IPS DF 4.7 (cell line): ENCODE measurements around the gene SORBS1.

Experiments
- DNase-seq: peaks from one replicate; pipeline ENCODE4 v3.0.0-alpha.2; 2013; ENCODE audit warnings: low spot score; ENCODE audit errors: extremely low read depth

Gene SORBS1

DNA sequence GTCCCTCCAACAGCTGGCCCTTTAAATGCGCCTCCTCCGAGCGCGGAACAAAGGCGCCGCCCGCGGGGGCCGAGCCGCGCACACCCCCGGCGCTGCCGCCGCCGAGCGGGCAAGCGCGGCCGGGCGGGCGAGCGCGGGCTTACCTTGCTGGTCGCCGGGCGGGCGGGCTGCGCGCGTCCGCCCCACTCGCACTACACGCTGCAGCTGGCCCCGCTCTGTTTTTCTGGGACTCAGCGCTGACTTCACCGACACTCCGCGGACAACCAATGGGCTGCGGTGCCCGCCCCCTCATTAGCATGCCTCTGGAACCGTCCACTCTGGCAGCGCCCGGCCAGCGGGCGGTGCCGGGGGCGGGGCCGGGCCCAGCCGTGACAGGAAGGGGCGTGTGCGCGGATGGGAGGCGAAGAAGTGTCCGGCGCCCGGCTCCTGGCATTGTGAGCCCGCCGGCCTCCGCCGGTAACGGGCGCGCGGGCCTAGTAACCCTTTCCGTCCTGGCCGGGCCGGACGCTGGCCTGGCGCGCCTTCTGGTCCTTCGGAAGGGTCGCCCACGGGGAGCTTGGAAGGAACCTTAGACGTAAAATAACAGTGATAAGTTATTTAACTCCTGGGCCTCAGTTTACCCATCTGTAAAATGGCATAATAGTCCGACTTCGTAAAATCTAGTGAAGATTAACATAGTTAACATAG lies at the start of gene SORBS1:
Gene SORBS1, minus strand, starts transcription at position 195 of the 687 bp plus-strand sequence. CDS start 120,236 bp downstream, outside the sequence.
- DNase-seq: peak; percentile 74

DNA sequence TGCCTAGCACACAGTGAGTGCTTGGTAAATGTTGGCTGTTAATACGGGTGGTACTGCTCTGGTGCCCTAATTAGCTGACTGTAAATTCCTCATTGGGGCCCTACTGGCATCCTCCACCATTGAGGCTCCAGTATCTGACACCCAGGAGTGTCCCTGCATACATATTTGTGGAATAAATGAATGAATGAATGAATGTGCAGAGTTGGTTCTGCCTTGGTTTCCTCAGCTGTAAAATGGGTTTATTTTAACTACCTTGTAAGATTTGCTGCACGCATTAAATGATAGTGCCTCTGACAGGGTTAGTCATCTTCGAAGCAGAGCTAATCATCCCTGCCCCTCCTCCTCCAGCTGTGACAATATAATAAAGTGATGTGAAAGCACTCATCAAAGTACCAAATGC lies 49.6 kb upstream of the SORBS1 start:
- DNase-seq: no peak

DNA sequence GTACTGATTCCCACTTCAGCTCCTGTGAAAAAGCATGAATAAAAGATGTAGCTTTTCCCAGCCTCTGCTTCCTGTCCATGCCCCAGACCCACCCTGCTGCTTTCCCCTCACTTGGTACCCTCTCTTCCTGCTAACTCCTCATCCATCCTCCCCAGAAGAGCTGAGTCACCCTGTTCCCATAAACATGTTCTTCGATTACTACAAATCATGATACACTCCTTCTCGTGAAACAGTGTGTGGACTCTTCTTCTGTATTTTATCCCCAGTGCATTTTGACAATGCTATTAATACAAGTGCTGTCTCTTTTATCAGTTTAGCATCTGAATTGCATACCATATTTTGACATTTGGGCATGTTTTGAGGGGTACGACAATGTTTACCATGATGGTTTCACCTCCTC lies 45.8 kb upstream of the SORBS1 start:
- no peak for DNase-seq

DNA sequence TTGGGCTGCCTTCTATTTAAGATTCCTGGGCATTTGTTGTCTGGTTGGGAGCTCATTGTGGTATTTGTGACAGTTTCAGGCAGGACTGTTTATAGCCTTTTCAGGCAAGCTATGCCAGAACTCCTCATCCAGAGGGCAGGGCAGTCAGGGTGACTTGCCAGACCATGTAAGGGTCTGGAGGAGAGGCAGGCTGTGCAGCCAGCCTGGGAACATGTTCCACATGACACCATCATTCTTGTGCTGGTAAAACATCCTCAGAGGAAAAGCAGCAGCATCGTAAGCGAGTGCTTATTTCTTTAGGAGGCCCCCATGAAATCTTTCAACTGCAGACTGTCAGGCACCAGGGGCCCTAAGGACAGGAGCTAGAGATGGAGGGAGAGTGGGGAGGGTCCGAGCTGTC lies 44.0 kb upstream of the SORBS1 start:
- no peak for DNase-seq

DNA sequence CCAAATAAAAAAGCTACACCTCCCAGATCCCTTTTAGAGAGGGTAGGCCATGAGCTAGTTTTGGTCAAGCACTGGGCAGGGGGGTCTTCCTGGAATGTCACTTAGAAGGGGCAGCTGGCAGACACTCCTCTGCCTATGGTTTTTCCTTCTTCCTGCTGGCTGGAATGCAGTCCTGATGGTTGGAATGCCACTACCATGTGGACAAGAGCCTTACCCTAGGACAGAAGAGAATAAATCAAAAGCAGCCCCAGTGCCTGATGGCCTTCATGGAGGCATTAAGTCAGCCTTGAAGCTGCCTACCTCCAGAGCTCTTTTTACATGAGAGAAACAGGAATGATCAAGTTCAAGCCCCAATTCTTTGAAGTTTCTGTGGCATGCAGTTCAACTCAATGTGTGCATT lies 43.5 kb upstream of the SORBS1 start:
- DNase-seq: no peak

DNA sequence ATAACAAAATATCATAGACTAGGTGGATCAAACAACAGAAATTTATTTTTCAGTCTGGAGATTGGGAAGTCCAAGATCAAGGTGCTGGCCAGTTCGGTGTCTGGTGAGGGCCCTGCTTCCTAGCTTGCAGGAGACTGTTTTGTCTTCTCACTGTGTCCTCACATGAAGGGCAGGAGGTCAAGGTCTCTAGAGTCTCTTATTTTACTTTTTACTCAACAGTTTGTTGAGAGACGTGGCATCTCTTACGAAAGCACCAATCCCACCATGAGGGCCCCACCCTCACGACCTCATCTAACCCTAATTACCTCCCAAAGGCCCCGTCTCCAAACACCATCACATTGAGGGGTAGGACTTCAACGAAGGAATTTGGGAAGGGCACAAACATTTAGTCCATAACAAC lies 41.2 kb upstream of the SORBS1 start:
- no peak for DNase-seq

DNA sequence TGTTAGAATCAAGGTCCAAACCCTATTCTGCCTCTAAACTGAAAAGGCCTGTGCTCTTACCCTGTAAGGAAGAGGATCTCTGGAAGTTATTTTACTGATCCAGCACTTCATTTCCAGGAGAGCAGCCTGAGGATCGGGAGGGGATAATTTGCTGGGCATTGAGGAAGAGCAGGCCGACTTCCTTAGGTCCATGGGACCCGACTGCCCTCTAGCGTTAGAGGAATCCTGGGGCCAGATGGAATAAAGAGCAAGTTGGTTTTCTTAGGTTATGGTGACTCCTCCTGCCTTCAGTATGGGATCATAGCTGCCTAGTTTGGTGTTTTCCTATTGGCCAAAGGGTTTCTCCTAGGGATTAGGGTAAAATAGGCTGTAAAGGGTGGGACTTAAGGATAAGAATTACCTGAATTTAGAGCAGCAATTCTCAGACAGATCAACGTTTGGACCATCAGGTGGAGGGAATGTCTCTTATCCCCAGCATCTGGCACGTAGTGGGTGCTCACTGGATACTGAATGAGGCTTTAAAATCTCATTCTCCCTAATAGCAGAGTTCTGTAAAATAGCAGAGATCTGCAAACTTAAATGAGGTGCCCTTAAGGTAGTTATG lies 40.0 kb upstream of the SORBS1 start:
- DNase-seq: peak; percentile 95

DNA sequence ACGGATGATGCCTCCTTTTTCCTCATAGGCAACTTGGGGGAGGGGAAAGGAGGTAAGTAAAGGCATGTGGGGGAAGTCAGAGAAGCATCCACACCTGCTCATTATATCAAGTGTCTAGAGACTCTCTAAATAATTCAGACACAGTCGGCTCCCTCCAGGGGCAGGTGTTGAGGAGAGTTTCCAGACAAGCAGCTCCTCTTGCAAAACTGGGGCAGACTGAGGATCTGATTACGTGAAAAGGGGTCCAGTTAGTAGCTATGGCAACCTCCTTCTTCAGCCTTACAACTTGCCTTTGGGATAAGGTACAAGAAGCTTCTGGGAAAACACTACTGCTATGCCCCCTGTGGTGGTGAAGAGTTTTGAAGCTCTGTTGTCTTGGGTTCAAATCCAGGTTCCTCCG lies 39.0 kb upstream of the SORBS1 start:
- no peak for DNase-seq

DNA sequence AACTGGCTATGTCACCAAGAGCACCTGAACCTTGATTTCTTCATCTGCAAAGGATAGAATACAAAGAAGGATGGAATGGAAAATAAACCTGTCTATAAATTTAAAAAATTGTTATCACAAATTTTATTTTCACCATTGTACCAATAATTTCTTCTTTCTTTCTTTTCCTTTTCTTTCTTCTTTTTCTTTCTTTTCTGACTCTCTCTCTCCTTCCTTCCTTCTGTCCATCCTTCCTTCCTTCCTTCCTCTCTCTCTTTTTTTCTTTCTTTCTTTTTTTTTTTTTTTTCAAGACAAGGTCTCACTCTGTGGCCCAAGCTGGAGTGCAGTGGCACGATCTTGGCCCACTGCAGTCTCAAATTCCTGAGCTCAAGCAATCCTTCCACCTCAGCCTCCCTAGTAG lies 36.6 kb upstream of the SORBS1 start:
- no peak for DNase-seq

DNA sequence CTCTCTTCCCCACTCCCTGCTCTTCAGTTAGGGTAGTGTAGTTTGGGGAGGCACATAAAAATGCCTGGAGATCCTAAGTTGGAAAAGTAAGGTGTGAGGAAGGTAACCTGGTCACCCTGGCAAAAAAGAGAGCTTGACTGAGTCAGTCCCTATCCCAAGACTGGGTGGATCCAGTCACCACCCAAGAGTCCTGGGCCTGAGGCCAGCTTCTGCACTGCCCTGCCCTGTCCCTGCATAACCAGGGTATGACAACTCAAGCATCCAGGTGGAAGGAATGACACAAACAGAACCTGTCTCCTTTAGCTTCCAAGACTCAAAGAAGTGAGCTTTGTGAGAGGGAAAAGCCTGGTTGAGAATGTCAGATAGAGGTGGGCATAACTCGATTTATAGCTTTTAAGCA lies 26.9 kb upstream of the SORBS1 start:
- DNase-seq: no peak

DNA sequence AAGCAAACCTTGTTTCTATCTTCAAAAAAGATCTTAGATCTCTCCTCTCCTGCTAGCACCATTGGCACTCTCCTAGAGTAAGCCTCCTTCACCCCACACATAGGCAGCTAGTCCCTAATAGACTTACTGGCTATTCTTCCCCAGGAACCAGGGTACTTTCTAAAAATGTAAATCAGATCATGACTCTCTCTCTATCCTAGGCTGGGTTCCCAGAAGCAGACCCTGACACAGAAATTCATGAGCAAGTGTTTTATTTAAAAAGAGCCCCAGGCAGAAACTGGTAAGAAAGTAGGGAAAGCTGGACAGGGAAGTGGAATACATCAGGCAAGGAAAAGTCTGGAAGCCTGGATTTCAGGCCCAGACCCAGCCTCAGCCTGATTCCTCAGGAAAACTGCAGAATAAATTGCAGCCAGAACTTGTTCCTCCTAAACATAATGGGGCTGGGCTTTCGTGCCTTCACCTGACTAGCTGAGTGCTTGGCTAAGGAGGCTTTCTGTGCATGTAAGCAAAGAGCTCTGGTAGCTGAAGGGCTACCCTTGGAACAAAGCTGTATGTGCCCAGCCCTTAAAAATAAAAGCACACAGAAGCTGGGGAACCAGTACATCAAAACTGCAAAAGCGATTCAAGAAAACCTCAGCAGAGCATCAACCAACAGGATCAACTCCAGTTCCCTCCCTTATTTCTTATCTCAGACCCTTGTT lies 18.8 kb upstream of the SORBS1 start:
- no peak for DNase-seq

DNA sequence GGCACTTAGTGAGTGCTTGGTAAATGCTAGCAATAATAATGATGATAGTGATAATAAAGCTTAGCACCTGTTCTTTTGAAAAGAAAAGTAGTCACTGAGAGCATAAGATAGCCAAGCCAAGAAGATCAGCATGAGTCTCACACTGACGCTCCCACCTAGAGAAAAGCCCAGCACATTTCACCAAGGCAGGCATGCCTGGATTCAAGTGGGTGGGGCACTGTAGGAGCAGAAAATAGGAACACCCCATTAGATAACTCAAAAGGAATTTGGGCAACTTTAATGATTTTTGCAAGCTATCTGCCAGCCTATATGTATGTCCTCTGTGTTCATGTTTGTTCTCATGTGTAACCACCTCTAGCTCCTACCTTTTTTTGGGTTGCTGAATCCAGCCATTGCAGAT lies 18.1 kb upstream of the SORBS1 start:
- DNase-seq: no peak

DNA sequence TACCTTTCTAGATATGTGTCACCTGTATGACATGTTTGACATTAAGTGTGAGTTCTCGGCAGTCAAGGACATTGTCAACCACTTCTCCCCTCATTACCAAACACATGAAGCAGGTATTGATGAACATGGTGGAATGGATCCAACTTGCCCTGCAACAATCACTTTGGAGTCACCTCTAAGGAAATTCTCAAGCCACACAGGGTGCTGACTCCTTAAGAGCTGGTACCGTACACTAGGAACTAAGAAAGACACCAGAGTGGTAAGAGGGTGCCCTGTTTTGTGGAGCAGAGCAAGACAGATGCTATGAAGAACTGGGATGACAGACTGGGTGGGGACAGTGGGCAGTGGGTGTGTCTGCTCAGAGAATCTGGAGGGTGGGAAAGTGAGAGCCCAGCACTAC lies 17.4 kb upstream of the SORBS1 start:
- no peak for DNase-seq

DNA sequence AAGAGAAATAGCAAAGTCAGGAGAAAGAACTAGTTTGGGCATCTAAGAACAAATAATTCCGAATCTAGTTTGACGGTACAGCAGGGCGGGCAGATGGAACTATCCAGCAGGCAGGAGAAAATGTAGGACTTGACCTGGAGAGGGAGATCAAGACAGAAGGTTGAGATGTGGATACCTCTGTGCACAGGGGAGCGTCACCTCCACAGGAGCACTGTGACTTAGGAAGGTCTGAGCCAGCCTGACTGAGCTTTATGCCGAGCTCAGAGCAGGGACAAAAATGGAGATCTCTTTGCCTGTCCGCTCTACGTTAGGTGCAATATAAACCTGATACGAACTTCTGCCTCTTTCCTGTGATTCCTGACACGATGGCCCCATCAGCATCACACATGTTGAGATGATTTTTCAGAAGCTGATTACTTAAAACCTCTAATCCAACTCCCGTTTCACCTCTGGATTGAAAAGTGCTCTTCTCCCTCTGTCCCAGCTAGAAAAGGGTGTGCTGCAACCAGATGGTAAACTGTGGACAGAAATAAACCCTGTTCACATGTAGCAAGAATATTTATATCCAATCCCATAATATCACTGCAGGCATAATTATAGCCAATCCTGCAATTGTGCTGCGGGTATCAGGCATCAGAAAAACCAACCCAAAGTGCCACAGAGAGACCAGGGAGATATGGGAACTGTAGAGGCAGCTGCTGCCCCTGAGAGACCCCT lies 13.6 kb upstream of the SORBS1 start:
- DNase-seq: no peak

DNA sequence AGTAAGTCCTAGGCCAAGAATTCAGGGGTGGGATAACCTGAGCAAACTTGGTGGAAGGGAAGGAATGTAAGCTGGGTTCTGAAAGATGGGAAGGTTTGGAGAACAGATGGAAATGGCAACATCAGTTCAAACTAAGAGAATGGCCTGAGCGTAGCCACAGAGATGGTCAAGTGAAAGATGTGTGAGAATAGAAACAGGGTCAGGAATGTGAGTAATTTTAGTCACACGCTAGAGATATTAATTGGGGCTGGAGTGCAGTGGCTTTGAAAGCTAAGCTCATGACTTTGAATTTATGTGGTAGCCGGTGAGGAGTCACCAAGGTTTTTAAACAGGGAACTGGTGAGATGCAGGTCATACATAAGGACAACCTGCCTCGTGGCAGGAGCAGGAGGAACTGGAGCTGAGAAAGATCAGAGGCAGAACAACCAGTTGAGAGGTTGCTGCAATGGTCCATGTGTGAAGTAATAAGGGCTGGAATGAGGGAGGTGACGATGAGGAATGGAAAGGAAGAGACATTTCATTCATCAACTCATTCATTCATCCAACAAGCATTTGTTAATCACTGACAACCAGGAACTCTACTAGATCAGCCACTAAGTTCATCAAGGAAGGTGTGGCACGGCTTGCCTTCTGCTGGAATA lies 12.9 kb upstream of the SORBS1 start:
- DNase-seq: no peak

DNA sequence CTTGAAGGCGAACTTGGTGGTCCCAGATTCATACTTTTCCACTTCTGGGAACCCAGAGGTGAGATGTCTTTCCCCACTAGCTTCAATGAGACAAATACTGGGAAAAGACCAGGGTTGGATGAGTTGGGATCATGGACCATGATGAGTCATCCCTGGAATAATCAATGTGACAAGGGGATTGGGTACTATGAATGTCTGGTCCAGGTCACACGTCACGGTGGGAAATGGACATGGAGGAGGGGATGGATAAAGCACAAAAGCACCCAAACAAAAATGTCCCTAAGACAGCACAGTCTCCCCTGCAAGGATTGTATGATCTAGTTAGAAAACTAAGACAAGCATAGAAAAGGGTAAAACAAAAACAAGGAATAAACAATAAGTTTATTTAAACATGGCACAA lies 12.4 kb upstream of the SORBS1 start:
- no peak for DNase-seq

DNA sequence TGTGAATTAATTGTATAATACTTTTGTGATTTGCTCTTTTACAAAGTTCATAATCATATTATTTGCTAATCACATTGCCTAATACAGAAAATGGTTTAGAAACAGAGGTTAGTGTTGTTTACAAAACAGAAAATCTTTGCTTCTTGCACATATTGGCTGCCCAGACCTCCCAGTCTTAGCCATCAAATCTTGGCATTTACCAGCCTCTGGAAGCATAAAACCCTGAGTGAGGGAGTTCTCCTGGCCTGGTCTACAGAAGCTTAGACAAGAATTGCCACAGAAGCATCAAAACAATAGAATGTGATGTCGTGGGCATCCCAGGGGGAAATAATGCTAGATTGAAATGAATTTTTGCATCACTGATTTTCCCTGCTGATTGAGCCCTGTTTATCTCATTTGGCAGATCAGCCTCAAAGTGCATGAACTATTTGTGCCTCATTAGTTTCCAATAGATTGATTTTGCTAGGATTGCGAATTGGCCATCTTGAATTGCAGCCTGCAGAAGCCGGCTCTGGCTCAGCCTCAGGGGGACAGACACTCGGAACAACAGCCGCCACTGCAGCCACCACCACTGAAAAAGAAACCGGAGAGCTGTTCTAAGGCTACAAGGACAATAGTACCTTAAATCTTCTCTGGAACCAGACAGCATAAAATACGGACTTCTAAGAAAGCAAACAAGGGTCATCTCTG lies 11.1 kb upstream of the SORBS1 start:
- DNase-seq: no peak

DNA sequence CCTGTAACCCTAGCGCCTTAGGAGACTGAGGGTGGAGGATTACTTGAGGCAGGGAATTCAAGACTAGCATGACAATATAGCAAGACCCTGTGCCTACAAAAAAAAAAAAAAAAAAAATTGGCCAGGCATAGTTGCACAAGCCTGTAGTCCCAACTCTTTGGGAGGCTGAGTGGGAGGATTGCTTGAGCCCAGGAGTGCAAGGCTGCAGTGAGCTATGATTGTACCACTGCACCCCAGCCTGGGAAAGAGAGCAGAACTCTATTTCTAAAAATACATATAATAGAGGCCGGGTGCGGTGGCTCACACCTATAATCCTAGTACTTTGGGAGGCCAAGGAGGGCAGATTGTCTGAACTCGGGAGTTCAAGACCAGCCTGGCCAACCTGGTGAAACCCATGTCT lies 10.2 kb upstream of the SORBS1 start:
- DNase-seq: no peak

DNA sequence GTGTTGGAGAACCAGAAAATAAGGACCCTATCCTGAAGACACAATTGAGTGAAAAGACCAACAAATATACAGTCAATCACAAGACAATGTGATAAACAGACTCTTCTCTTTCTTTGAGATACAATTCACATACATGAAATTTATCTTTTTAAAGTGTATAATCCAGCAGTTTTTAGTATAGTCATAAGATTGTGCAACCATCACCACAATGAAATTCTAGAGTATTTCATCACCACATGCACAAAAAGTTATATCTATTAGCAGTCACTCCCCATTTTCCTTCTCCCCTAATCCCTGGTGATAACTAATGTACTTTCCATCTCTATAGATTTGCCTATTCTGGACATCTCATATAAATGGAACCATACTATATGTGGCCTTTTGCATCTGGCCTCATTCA lies 8.2 kb upstream of the SORBS1 start:
- no peak for DNase-seq

DNA sequence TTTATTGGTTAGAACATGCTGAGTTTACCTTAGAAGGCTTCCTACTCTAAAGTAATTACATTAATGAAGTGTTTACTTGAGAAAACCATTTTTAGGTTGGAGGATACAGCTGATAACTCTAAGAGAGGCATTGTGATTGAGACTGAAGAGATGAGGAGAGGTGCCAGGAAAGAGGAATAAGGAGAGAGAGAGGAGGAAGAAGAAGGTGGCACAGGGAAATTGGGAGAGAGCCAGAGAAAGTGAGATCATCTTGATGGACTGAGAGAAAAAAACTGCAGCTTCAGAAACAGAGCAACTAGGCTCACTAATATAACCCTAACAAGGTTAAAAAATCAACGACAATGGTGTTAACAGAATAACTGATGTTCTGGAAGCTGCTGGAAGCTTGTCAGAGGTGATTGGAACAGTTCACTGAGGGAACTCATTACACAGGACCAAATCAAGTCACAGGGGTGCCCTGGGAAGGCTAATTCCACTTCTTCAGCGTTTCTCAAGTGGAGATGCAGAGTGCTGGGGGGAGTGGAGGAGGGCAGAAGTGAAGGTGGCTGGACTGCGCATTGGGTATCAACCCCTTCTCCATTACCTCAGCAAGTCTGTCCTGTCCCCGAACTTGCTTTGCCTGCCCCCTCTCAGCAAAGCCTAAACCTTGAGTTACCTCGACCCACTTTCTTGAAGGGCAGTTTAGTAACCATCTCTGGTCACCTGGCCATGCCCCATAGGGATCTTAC lies 6.9 kb upstream of the SORBS1 start:
- no peak for DNase-seq
